Measurements from ENCODE around the gene FRY. TPM values are rescaled to one million over a fixed set of nuclear protein-coding genes. Genes with fewer than 3 reads are reported as not detected.
A peak's percentile ranks its signal among the peaks of the same experiment; 100 is the strongest.

Gene FRY
- total RNA-seq, 1 experiment from 2014 or later: 5.7 TPM

DNA sequence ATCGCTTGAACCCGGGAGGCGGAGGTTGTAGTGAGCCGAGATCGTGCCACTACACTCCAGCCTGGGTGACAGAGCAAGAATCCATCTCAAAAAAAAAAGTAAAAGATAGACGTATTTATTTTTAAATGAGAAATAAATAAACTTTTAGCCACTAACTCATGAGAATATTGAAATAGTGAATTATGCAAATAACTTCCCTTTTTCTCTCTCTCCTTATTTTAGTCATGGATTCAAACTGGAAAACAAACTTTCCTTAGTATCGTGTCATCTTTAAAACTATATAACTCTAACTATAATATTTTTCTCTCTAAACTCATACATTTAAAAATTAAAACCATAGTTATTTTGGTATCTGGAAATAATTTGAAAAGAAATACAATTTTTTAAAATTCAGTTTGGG is 96.1 kb downstream of the FRY start:
- DNase-seq (ENCODE audit: low read depth): no peak

GRCh38 chr13:32134241-32135055 is 102.9 kb downstream of the FRY start:
- peak; percentile 55 for DNase-seq (ENCODE audit: low read depth)

- peak; percentile 33 for DNase-seq (ENCODE audit: low read depth)
These were observed 103.4 kb downstream of the FRY start for GRCh38 chr13:32135056-32135390.

DNA sequence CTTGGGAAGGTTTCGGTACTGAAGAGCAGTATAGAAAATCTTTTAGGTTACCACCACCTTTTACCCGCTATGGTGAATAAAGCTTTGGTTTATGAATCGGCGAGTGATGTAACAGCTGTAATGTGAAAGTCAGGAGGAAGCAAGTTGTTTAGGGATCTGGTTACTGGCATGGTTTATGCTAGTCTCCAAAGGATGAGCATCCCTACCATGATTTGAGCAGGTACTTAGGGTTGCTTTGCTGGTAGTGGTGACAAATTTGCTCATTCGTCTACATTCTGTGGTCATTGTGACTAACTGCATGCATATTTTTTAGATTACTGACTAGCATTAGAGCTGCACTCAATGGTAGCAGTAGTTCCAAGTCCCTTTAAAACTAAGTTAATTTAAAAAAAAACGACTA is 104.1 kb downstream of the FRY start:
- peak; percentile 87 for DNase-seq (ENCODE audit: low read depth)

GRCh38 chr13:32136061-32136460 is 104.5 kb downstream of the FRY start:
- peak; percentile 62 for DNase-seq (ENCODE audit: low read depth)

DNA sequence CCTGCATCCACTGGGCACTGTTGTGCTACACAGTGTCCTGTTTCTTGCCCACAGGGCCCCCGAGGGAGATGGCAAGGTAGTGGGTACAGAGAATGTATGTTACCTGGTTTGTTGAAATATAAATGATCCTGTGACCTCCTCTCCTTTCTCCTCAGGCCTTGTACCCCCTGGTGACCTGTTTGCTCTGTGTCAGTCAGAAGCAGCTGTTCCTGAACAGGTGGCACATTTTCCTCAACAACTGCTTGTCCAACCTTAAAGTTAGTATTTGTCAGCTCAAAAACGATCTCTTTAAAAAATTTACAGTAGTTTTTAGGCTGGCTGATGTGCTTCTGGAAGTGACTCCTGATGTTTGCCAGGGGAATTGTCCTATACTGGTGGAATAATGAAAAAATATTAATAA is 105.1 kb downstream of the FRY start:
- DNase-seq (ENCODE audit: low read depth): no peak

GRCh38 chr13:32139251-32139650 is 107.7 kb downstream of the FRY start:
- no peak for DNase-seq (ENCODE audit: low read depth)

- no peak for DNase-seq (ENCODE audit: low read depth)
These were observed 108.5 kb downstream of the FRY start for GRCh38 chr13:32140109-32140508.

DNA sequence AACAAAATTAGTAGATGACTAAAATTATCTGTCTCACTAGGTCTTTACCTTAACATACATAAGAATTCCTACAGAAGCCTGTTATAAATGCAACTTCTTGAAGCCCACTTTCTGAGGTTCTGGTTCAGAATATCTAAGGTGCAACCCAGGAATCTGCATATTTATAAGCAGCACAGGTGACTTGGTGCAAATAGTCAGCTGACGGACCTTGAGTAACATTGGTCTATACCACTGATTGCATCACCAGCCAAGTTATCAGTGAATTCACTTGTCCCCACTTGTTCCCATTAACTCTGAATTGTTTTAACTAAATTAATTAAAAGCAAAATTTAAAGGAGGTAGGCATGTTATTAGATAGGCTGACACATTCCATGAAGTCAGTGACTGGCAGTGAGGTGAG is 109.9 kb downstream of the FRY start:
- no peak for DNase-seq (ENCODE audit: low read depth)

DNA sequence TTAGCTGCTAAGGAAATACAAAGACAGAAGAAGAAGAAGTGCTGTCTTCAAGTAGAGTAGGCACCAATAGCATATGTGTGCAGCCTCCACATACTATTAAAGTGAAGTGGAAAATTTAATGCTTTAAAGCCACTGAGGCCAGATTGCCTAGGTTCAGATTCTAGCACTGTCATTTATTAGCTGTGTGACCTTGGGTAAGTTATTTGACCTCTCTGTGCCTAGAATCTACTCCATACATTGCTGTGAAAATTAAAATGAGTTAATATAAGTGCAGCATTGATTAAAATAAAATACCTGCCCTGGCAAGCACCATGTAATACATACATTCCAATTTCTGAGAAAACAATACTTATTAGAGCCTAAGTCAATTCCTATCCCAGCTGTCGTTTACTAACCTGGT is 110.5 kb downstream of the FRY start:
- no peak for DNase-seq (ENCODE audit: low read depth)

DNA sequence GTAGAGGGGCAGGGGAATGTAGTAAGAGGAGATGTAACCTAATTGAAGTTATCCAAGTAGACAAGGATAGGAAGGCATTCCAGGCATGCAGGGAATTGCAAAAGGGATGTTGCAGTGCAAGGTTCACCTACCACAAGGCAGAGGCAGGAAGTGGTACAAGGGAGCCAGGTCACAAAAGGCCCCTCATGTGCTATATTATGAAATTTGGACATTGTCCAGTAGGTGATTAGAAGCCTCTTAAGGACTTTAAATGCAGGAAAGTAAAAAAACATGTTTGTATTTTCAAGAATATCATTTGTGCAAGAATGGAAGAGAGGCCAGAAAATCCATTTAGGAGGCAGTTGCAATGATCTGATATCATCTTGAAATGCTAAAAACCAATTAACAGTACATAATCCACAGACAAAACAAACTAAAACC is 111.4 kb downstream of the FRY start:
- DNase-seq (ENCODE audit: low read depth): peak; percentile 61

- DNase-seq (ENCODE audit: low read depth): no peak
These were observed 115.6 kb downstream of the FRY start for GRCh38 chr13:32147193-32147592.

DNA sequence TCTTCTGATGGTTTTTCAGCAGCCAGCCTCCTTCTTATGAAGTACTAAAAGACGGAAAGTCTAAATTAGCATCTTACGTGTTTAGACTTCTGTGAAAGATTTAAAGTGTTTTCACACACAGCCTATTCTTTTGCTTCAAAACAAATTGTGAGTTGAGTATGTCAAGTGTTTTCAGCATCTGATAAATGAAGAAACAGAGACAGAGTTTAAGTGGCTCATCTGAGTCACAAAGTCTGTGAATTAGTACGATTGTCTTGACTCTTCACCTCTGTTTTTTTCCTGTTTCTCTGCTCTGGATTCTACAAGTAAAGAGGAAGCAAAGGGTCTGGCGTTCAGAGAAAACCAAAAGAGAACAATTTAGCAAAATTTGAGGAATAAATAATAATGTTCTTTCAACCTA is 116.4 kb downstream of the FRY start:
- DNase-seq (ENCODE audit: low read depth): no peak

DNA sequence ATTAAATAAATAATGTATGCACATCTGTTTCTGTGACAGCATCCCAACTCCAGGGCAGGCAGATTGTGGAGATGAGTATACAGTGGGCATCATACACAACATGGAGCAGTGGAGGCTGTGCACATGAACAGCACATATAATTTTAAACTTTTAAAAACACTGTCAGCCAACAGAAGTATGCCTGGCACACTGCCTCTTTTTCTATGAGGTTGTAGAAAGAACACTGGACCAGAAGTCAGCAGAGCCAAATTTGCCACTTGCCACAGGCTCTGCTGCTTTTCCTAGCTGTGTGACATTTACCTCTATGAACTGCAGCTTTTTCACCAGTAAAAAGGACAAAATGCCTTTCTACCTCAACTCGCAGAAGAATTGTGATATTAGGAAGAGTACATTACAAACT is 118.7 kb downstream of the FRY start:
- no peak for DNase-seq (ENCODE audit: low read depth)

DNA sequence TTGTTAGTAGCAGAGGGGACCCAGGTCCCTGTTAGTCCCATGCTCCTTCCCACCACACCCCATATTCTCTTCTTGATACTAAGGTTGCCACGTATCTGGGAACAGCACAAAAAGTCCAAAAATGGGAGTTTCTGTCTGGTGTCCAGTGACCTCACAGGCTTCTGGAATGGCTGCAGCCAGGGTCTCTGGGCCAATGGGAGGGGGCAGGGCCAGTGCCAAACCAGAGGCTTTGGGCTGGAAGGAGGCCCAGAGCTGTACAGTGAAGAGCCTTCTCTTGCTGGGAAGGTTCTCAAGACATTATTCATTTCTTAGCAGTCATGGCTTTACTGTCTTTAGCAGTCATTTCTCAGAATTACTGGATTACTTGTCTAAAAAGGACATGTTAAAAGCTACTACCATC is 119.2 kb downstream of the FRY start:
- DNase-seq (ENCODE audit: low read depth): peak; percentile 37

DNA sequence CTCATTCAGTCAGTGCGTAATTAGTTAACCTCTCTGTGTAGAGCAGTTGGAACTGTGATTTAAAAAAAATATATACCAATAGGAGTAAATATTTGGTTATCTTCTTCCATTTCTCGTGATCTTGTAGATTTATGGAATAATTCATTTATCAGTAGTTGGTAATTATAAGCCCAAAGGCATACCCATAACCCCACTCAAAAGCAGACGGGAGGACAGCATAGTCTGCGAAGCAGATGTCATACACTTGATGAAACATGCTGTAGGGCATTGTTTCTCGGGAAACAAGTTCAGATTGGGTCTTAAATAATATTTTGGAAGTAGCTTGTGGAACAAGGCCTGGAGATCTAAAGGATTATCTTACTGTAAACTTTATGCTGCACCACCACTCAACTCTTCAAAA is 119.7 kb downstream of the FRY start:
- no peak for DNase-seq (ENCODE audit: low read depth)

DNA sequence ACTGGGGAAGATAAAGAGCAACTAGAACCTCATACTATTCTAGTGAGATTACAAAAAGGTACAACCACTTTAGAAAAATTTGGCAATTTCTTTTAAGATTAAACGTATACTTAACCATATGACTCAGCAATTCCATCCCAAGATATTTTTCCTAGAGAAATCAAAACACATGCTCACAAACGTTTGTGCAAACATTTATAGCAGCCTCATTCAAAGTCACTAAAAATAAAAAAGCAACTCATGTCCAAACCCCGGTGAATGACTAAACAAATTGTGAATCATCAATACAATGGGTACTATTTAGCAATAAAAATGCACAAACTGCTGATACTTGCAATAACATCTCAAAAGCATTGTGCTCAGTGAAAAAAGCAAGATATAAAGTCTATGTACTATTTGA is 121.5 kb downstream of the FRY start:
- peak; percentile 59 for DNase-seq (ENCODE audit: low read depth)

GRCh38 chr13:32159137-32159869 is 127.7 kb downstream of the FRY start:
- DNase-seq (ENCODE audit: low read depth): no peak

- no peak for DNase-seq (ENCODE audit: low read depth)
These were observed 130.9 kb downstream of the FRY start for GRCh38 chr13:32162395-32163005.

- peak; percentile 80 for DNase-seq (ENCODE audit: low read depth)
These were observed 133.2 kb downstream of the FRY start for GRCh38 chr13:32164622-32165268.

DNA sequence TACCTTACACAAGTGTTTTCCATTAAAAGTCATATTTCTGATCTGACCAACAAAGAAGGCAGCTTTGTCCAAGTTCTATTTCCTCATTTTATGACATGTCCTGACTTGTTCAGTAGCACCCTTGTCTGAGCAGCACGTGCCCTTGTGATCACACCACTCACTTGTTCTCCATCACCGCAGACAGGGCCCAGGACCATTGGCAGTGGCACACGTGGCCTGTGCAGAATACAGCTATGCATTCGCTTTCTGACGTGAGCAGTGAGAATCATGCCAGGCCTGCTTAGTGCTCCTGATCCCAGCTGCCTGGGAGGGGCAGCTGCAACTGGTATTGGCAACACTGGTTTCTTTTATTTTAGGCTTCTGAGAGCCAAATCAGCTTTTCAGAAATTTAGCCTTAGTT is 134.2 kb downstream of the FRY start:
- no peak for DNase-seq (ENCODE audit: low read depth)

DNA sequence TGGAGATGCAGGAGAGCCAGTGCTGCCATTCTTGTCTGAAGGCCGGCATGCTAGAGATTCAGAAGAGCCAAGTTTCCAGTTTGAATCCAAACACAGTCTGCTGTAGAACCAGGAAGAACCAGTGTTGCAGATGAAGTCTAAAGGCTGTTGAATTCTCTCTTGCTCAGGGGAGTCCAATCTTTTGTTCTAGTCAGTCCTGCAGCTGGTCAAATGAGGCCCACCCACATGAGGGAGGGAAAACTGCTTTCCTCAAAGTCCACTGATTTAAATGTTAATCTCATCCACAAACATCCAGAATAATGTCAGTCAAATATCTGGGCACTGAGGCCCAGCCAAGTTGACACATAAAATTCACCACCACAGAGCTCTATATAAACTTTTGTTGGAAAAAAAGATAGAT is 136.6 kb downstream of the FRY start:
- DNase-seq (ENCODE audit: low read depth): no peak

GRCh38 chr13:32170841-32171240 is 139.3 kb downstream of the FRY start:
- DNase-seq (ENCODE audit: low read depth): no peak

Measured in M059J (cell line).